Smooth muscle cell (in vitro differentiated cells): ENCODE results near the gene PITHD1. TPM values are rescaled to one million over a fixed set of nuclear protein-coding genes. Genes with fewer than 3 reads are reported as not detected.

ENCODE experiments used
- DNase-seq: peaks from one replicate; lab custom pipeline; 2025; ENCODE audit not compliant: unreplicated experiment; lab: John Stamatoyannopoulos, UW
- H2AFZ ChIP-seq: fragments of 200-600 bp; sonication (generic); 2 replicates; pipeline ENCODE4 v1.6.0; 2016; ENCODE audit warnings: antibody characterized with exemption, low read depth, mild to moderate bottlenecking
- H3F3A ChIP-seq: fragments of 200-600 bp; sonication (generic); 2 replicates; pipeline ENCODE4 v1.6.0; 2017; ENCODE audit warnings: antibody characterized with exemption, low read depth
- H3K27ac ChIP-seq: fragments of 200-600 bp; sonication (generic); 2 replicates; pipeline ENCODE4 v1.5.1; 2016; ENCODE audit warnings: low read depth, mild to moderate bottlenecking
- H3K27me3 ChIP-seq: fragments of 200-600 bp; sonication (generic); 2 replicates; pipeline ENCODE4 v1.6.1; 2016; ENCODE audit warnings: low read depth, mild to moderate bottlenecking
- H3K36me3 ChIP-seq: fragments of 200-600 bp; sonication (generic); 2 replicates; pipeline ENCODE4 v1.5.1; 2016; ENCODE audit warnings: low read depth
- H3K4me1 ChIP-seq: fragments of 200-600 bp; sonication (generic); 2 replicates; pipeline ENCODE4 v1.5.1; 2016; ENCODE audit warnings: low read depth
- H3K4me2 ChIP-seq: fragments of 200-600 bp; sonication (generic); 2 replicates; pipeline ENCODE4 v1.6.0; 2016; ENCODE audit warnings: mild to moderate bottlenecking
- H3K4me3 ChIP-seq: fragments of 200-600 bp; sonication (generic); 2 replicates; pipeline ENCODE4 v1.5.1; 2016; ENCODE audit warnings: mild to moderate bottlenecking
- H3K79me2 ChIP-seq: fragments of 200-600 bp; sonication (generic); 2 replicates; pipeline ENCODE4 v1.6.0; 2016; ENCODE audit warnings: low read depth, mild to moderate bottlenecking
- H3K9ac ChIP-seq: fragments of 200-600 bp; sonication (generic); 2 replicates; pipeline ENCODE4 v1.6.0; 2016; ENCODE audit warnings: low read depth
- H3K9me3 ChIP-seq: fragments of 200-600 bp; sonication (generic); replicated peaks from 2 replicates; pipeline ENCODE4 v1.5.1; 2016; ENCODE audit warnings: low read depth
- H4K20me1 ChIP-seq: fragments of 200-600 bp; sonication (generic); 2 replicates; pipeline ENCODE4 v1.6.0; 2016; ENCODE audit warnings: low read depth
- WGBS: methylation state at CpG from one replicate; pipeline ENCODE4 v1.1.7; 2016; ENCODE audit warnings: low lambda C conversion rate; 5-methylcytosine and 5-hydroxymethylcytosine counted together
- polyA plus RNA-seq: library from polyadenylated mRNA; unstranded; fragments of >200 nt; fragmentation: Nextera tagmentation; extraction: Ambion mirVana; gene quantifications from 2 replicates; pipeline ENCODE4 v1.2.1, GENCODE V29; 2016
- total RNA-seq: library from RNA; depleted of rRNA; stranded (reverse); fragments of >200 nt; gene quantifications from 2 replicates; pipeline ENCODE4 v1.2.3, GENCODE V29; 2014
- TF ChIP-seq, protein P1 (sequence below): fragments of 200-600 bp; sonication (generic); IDR thresholded peaks from 2 replicates; pipeline ENCODE4 v1.5.1; 2017; ENCODE audit warnings: borderline replicate concordance, mild to moderate bottlenecking, antibody characterized with exemption; ENCODE audit not compliant: insufficient read depth, poor library complexity, severe bottlenecking

PITHD1 gene
- total and polyA plus RNA-seq, 2 experiments from 2014 or later, result 32.0 to 49.6 TPM

DNA sequence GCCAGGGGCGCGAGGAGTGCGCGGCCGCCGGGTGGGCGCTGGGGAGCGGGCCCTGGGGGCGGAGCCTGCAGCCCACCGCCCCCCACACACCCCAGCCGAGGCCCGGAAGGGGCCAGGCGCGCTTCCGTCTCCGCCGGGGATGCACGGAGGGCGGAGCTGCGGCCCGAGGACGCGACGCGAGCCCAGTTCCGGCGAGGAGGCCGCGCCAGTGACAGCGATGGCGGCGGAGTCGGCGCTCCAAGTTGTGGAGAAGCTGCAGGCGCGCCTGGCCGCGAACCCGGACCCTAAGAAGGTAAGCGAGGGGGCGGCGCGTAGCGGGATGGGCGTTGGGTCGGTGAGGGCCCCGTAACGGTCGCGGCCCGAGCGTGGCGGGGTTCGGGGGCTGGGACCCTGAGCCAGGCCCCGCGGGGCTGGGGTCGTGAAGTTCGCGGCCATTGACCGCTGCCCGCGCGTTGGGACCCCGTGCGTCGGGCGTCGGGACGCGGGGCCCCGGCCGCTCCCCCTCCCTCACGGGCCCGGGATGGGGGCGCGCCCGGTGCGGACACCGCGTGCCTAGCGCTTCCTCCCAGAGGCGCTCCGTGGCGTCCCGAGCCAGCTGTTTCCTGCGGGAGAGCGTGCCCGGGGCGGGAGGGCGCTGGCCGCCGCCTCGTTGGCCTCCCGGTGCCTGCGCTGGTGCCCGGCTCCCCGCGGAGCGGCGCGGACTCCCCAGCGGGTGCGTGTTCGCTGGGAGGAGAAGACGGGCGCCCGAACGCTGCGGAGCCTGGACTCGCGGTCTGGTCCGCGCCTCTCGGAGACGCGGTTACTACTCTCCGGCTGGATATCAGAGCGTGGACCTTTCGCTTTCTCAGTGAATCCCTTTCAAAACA lies 34.7 kb upstream of the PITHD1 start, which contains the start of gene ELOA:
Gene ELOA, plus strand, starts transcription at position 185 of the 866 bp plus-strand sequence. Its CDS starts 33 bp downstream, at position 218.
- Histone ChIP-seq H3K79me2 (peaks cover 50% of the 10 kb centered on the region), H3F3A (peaks cover 5% of the 10 kb centered on the region), H3K4me3 (peak within 1 kb of the TSS; percentile 95), H3K36me3 (no peaks in the 10 kb centered on the region), H3K9ac (peak within 1 kb of the TSS; percentile 76), H3K4me2 (peak within 1 kb of the TSS; percentile 98), H3K27me3 (no peaks in the 10 kb centered on the region), H3K4me1 (peaks cover 13% of the 10 kb centered on the region), H3K27ac (peak within 1 kb of the TSS; percentile 64), H4K20me1 (peaks cover 52% of the 10 kb centered on the region), H3K9me3 (no peaks in the 10 kb centered on the region), H2AFZ (peak within 1 kb of the TSS; percentile 95)
- peak; percentile 49 for DNase-seq
- 2% methylated on average over 102 of the region's 119 CpGs for WGBS
- TF ChIP-seq, protein P1, sequence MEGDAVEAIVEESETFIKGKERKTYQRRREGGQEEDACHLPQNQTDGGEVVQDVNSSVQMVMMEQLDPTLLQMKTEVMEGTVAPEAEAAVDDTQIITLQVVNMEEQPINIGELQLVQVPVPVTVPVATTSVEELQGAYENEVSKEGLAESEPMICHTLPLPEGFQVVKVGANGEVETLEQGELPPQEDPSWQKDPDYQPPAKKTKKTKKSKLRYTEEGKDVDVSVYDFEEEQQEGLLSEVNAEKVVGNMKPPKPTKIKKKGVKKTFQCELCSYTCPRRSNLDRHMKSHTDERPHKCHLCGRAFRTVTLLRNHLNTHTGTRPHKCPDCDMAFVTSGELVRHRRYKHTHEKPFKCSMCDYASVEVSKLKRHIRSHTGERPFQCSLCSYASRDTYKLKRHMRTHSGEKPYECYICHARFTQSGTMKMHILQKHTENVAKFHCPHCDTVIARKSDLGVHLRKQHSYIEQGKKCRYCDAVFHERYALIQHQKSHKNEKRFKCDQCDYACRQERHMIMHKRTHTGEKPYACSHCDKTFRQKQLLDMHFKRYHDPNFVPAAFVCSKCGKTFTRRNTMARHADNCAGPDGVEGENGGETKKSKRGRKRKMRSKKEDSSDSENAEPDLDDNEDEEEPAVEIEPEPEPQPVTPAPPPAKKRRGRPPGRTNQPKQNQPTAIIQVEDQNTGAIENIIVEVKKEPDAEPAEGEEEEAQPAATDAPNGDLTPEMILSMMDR, result no peak

DNA sequence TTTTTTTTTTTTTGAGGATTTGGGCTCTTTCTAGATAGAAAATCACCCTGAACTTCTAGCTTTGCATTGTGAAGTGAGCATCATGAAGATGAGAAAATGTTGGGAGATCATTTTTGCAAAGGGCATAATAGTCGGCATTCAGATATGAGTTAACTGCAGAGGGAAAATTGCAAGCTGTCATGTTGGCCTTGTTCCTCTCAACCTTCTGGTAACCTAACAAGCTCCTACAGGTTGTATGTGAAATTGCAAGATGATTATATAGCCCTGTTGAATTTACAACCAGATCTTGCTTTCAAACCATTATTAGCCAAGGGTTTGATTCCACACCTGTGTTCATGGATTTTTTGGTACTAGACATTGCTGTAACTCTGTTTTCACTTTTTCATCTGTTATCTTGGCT lies 32.7 kb upstream of the PITHD1 start:
- TF ChIP-seq, protein P1, result peak; percentile 35
- H3K4me1 ChIP-seq, result peaks cover 13% of the 10 kb centered on the region
- DNase-seq, result no peak
- 100% methylated on average over 1 of the region's 1 CpG for WGBS
- H3K4me3 ChIP-seq, result peak overlapping the region; percentile 95
- H3F3A ChIP-seq, result peaks cover 5% of the 10 kb centered on the region
- no peaks in the 10 kb centered on the region for H3K27me3 ChIP-seq
- no peak overlapping the region for H3K9ac ChIP-seq
- peaks cover 69% of the 10 kb centered on the region for H4K20me1 ChIP-seq
- peak overlapping the region; percentile 98 for H3K4me2 ChIP-seq
- H3K9me3 ChIP-seq, result no peaks in the 10 kb centered on the region
- no peak overlapping the region for H2AFZ ChIP-seq
- peaks cover 3% of the 10 kb centered on the region for H3K36me3 ChIP-seq
- H3K27ac ChIP-seq, result peak overlapping the region; percentile 64
- peaks cover 68% of the 10 kb centered on the region for H3K79me2 ChIP-seq

DNA sequence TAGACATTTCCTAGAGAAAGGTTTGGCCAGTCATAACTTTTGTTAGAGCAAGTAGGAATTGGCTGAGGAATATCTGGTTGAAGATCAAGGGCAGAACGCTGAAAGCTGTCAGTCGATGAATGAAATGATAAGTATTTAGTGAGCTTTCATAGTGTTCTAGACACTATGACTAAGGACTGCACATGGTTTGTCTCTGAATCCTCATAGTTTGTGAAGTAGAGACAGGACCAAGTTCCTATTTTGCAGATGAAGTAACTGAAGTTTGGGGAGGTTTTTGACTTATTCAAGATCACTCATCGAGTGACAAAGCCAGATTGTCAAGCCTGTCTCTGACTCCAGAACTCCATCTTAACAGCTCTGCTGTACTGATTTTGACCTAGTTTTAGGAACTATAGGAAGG lies 30.2 kb upstream of the PITHD1 start:
- 88% methylated on average over 3 of the region's 3 CpGs for WGBS
- DNase-seq, result no peak
- Histone ChIP-seq H2AFZ (no peak overlapping the region), H3K27ac (peak overlapping the region; percentile 46), H3K79me2 (peaks cover 78% of the 10 kb centered on the region), H3K4me3 (no peak overlapping the region), H4K20me1 (peaks cover 92% of the 10 kb centered on the region), H3F3A (no peaks in the 10 kb centered on the region), H3K4me2 (no peak overlapping the region), H3K9me3 (no peaks in the 10 kb centered on the region), H3K27me3 (no peaks in the 10 kb centered on the region), H3K9ac (no peak overlapping the region), H3K4me1 (peaks cover 13% of the 10 kb centered on the region), H3K36me3 (peaks cover 26% of the 10 kb centered on the region)
- TF ChIP-seq, protein P1, result no peak
